Activated CD8-positive, alpha-beta T cell treated with anti-CD3 and anti-CD28 coated beads, Interleukin-2, amount 10 ng/mL, durations not matched to agents 7 days and 5 days (primary cell): ENCODE data around the gene INO80D. TPM values are rescaled to one million over a fixed set of nuclear protein-coding genes. Genes with fewer than 3 reads are reported as not detected.
"Not testable (repeated sequence)": the region's sequence is repeated elsewhere in the genome, so short reads cannot be mapped to it uniquely, and the experiment has no call there.

Source experiments
- ATAC-seq: fragments of 150-1000 bp; cut with Tn5 transposase; one replicate; pipeline ENCODE4 v1.10.0; 2021; ENCODE audit warnings: moderate library complexity
- CTCF ChIA-PET: fragments of 350-600 bp; sonication (Branson Sonifier 250); formaldehyde crosslinking; loops from one replicate; lab custom pipeline; 2021; ENCODE audit warnings: antibody characterized with exemption; lab: Charles Lee
- POLR2A ChIA-PET: fragments of 350-600 bp; sonication (Branson Sonifier 250); formaldehyde crosslinking; loops from one replicate; lab custom pipeline; 2021; ENCODE audit warnings: antibody characterized with exemption; lab: Charles Lee
- DNase-seq: peaks from one replicate; pipeline ENCODE4 v3.0.0-alpha.2; 2020
- H3K27ac Mint-ChIP-seq: one replicate; pipeline ENCODE4 v1.8.0; 2021; ENCODE audit warnings: mild to moderate bottlenecking, mixed read lengths
- H3K27me3 Mint-ChIP-seq: one replicate; pipeline ENCODE4 v1.8.0; 2021; ENCODE audit warnings: low read depth, mixed read lengths
- H3K36me3 Mint-ChIP-seq: one replicate; pipeline ENCODE4 v1.8.0; 2021; ENCODE audit warnings: low read depth, mixed read lengths
- H3K4me1 Mint-ChIP-seq: one replicate; pipeline ENCODE4 v1.8.0; 2021; ENCODE audit warnings: low read depth, mixed read lengths
- H3K4me3 Mint-ChIP-seq: one replicate; pipeline ENCODE4 v1.8.0; 2021; ENCODE audit warnings: mild to moderate bottlenecking, mixed read lengths
- H3K9me3 Mint-ChIP-seq: one replicate; pipeline ENCODE4 v1.8.0; 2022; ENCODE audit warnings: mixed read lengths; ENCODE audit not compliant: insufficient read depth
- total RNA-seq, 2 experiments: library from RNA; stranded (reverse); gene quantifications; one replicate each; pipeline ENCODE4 v1.2.3, GENCODE V29; 2021

INO80D gene
- total RNA-seq, 2 experiments from 2014 or later = 24.4 to 24.6 TPM

DNA sequence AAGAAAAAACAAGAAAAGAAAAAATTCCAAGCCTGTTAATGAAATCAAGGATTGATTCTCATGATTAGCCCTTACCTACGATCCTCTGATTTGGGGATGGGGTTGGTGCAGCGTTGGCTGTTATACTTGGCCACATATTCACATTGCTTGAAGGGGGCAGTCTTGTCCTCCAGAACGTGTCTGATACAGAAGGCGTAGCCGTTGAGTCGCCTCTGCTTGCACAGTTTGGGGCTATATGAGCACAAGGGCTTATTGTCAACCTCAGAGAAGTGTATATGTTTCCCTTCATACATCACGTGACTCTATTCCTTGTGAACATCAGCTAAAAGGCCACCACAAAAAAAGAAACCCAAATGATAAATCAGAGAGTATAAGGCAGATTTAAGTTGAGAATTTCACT is 23.2 kb downstream of the INO80D start:
- CTCF ChIA-PET = no interaction called here
- H3K4me1 Mint-ChIP-seq = peaks cover 8% of the 10 kb centered on the region
- H3K27me3 Mint-ChIP-seq = no peaks in the 10 kb centered on the region
- H3K4me3 Mint-ChIP-seq = no peak overlapping the region
- H3K27ac Mint-ChIP-seq = no peak overlapping the region
- POLR2A ChIA-PET = no interaction called here
- peaks cover 27% of the 10 kb centered on the region for H3K36me3 Mint-ChIP-seq
- DNase-seq (no peak), ATAC-seq (no peak)
- no peaks in the 10 kb centered on the region for H3K9me3 Mint-ChIP-seq

DNA sequence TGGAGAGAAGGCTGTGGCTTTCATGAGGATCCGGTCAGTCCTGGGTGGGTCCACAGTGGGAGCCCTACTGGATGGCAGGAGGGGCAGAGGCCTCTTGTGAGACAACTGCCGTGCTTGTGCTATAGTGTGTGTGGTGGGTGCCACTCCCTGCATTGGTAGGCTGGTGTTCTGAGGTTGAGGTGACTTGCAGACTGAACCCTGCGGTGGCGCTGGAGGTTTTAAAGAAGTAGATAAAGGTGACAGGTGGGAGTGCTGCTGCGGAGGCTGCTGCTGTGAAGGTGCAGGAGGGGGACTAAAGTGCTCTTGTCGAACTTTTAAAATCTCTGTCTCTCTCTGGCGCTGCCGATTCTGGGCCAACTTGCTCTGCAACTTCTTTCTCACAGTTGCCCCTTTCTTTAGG is 29.7 kb downstream of the INO80D start:
- Mint-ChIP-seq H3K4me3 (no peak overlapping the region), H3K9me3 (no peaks in the 10 kb centered on the region), H3K36me3 (peaks cover 33% of the 10 kb centered on the region), H3K4me1 (no peaks in the 10 kb centered on the region), H3K27me3 (no peaks in the 10 kb centered on the region), H3K27ac (no peak overlapping the region)
- POLR2A ChIA-PET = no interaction called here
- no peak for ATAC-seq
- CTCF ChIA-PET = no interaction called here
- DNase-seq = no peak

DNA sequence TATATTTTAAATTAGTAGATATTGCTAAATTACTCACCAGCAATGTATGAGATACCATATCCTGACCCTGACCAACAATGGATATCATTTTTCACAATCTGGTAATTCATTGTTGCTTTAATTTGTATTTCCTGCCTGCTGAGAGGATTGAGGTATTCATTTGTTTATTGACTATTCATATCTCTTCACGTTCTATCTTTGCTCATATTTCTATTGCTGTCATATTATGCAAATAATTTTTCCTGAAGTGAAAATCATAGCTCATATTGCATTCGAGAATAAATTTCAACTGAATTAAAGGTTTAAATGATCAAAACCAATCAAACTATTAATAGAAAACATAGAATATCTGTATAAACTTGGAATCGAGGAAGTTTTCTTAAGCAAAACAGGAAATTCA is 31.0 kb downstream of the INO80D start:
- Mint-ChIP-seq H3K27me3 (no peaks in the 10 kb centered on the region), H3K9me3 (no peaks in the 10 kb centered on the region), H3K4me3 (no peak overlapping the region), H3K27ac (no peak overlapping the region), H3K4me1 (no peaks in the 10 kb centered on the region), H3K36me3 (peaks cover 35% of the 10 kb centered on the region)
- ChIA-PET CTCF (no interaction called here), POLR2A (no interaction called here)
- no peak for ATAC-seq
- no peak for DNase-seq

DNA sequence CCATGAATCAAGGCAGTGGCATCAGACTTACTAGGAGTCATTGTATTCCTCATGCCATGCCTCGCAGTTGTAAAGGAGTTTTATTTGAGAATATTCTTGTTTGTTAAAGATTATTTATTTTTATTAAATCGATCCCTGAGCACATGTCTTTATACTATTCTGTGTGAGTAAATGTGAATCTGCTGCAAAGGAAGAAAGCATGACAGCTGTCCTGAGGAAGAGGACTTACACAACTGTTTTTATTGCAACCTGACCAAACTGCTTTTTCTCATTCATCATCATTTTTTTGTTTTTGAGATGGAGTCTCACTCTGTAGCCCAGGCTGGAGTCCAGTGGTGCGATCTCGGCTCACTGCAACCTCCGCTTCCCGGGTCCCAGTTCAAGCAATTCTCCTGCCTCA is 34.1 kb downstream of the INO80D start:
- peaks cover 37% of the 10 kb centered on the region for H3K36me3 Mint-ChIP-seq
- no peak for DNase-seq

DNA sequence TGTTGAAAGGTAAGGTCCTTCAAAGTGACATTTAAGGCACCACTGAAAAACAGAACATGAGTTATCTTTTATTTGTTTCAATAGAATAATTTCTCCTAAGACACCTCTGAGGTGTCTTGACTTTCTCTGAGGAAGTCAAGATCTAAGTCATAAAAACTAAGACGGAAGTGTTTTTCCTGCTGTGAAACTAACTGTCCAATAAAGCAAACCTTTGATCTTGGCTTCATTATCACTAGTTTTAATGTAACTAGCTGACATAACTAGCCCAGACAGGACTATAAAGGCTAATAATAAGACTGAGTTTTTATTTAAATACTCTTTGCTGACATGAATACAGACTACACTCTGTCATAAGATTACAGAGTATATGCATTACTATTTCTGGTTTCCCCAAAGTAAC is 36.6 kb downstream of the INO80D start:
- Mint-ChIP-seq H3K9me3 (no peaks in the 10 kb centered on the region), H3K36me3 (peaks cover 31% of the 10 kb centered on the region), H3K4me3 (no peak overlapping the region), H3K4me1 (peaks cover 8% of the 10 kb centered on the region), H3K27ac (no peak overlapping the region), H3K27me3 (no peaks in the 10 kb centered on the region)
- ChIA-PET CTCF (no interaction called here), POLR2A (no interaction called here)
- DNase-seq (no peak), ATAC-seq (no peak)

More for the DNA sequence above, 34.1 kb downstream of the INO80D start:
- H3K4me3 Mint-ChIP-seq = no peak overlapping the region
- ChIA-PET POLR2A (interaction anchor here (1.0 kb wide), 1 partner anchor 31 kb away, joined by 3 read pairs; no protein-coding TSS in a partner anchor), CTCF (no interaction called here)
- H3K4me1 Mint-ChIP-seq = peaks cover 8% of the 10 kb centered on the region
- no peaks in the 10 kb centered on the region for H3K9me3 Mint-ChIP-seq
- no peaks in the 10 kb centered on the region for H3K27me3 Mint-ChIP-seq
- ATAC-seq = no peak
- no peak overlapping the region for H3K27ac Mint-ChIP-seq

- no peak overlapping the region for H3K27ac Mint-ChIP-seq
- H3K27me3 Mint-ChIP-seq = no peaks in the 10 kb centered on the region
- peaks cover 8% of the 10 kb centered on the region for H3K4me1 Mint-ChIP-seq
- DNase-seq (no peak), ATAC-seq (no peak)
- H3K9me3 Mint-ChIP-seq = no peaks in the 10 kb centered on the region
- no peak overlapping the region for H3K4me3 Mint-ChIP-seq
- POLR2A ChIA-PET = interaction anchor here (0.7 kb wide), 1 partner anchor 19 kb away, joined by 3 read pairs; no protein-coding TSS in a partner anchor
- CTCF ChIA-PET = no interaction called here
- H3K36me3 Mint-ChIP-seq = peaks cover 47% of the 10 kb centered on the region
Measured at GRCh38 chr2:206045251-206045650, 40.7 kb downstream of the INO80D start.

DNA sequence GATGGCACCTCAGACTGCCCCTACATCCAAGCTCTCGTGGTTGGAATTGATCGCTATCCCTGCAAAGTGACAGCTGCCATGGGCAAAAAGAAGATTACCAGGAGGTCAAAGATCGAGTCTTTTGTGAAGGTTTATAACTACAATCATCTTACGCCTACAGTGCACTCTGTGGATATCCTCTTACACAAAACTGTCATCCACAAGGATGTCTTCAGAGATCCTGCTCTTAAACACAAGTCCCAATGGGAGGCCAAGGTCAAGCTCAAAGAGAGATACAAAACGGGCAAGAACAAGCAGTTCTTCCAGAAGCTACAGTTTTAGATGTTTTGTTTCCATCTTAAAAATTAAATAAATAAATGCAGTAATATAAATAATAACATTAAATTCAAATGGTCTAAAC is 45.4 kb downstream of the INO80D start:
- H3K36me3 Mint-ChIP-seq = peaks cover 60% of the 10 kb centered on the region
- H3K9me3 Mint-ChIP-seq = no peaks in the 10 kb centered on the region
- ATAC-seq (no peak), DNase-seq (no peak)
- no peak overlapping the region for H3K4me3 Mint-ChIP-seq
- ChIA-PET CTCF (no interaction called here), POLR2A (no interaction called here)
- H3K27ac Mint-ChIP-seq = no peak overlapping the region
- no peaks in the 10 kb centered on the region for H3K27me3 Mint-ChIP-seq
- H3K4me1 Mint-ChIP-seq = no peaks in the 10 kb centered on the region

GRCh38 chr2:206035393-206035792 is 50.6 kb downstream of the INO80D start:
- POLR2A ChIA-PET, ATAC-seq, H3K4me3 Mint-ChIP-seq, H3K27ac Mint-ChIP-seq, DNase-seq, H3K27me3 Mint-ChIP-seq, CTCF ChIA-PET: not testable (repeated sequence)
- Mint-ChIP-seq H3K4me1 (peaks cover 32% of the 10 kb centered on the region), H3K36me3 (peaks cover 78% of the 10 kb centered on the region), H3K9me3 (peaks cover 23% of the 10 kb centered on the region)

DNA sequence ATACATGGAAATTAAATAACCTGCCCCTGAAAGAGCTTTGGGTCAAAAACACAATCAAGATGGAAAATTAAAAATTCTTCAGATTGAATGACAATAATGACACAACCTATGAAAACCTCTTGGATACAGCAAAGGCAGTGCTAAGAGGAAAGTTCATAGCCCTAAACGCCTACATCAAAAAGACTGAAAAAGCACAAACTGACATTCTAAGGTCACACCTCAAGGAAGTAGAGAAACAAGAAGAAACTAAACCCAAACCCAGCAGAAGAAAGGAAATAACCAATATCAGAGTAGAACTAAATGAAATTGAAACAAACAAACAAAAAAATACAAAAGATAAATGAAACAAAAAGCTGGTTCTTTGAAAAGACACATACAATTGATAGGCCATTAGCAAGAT is 52.5 kb downstream of the INO80D start:
- DNase-seq, CTCF ChIA-PET, H3K27ac Mint-ChIP-seq, H3K27me3 Mint-ChIP-seq, H3K4me3 Mint-ChIP-seq, POLR2A ChIA-PET, ATAC-seq: not testable (repeated sequence)
- Mint-ChIP-seq H3K4me1 (peaks cover 34% of the 10 kb centered on the region), H3K9me3 (peaks cover 23% of the 10 kb centered on the region), H3K36me3 (peaks cover 79% of the 10 kb centered on the region)

- POLR2A ChIA-PET = no interaction called here
- H3K9me3 Mint-ChIP-seq = peaks cover 23% of the 10 kb centered on the region
- CTCF ChIA-PET = interaction anchor here (0.7 kb wide), 1 partner anchor 1171 kb away, joined by 3 read pairs; no protein-coding TSS in a partner anchor
- peaks cover 73% of the 10 kb centered on the region for H3K36me3 Mint-ChIP-seq
- peaks cover 34% of the 10 kb centered on the region for H3K4me1 Mint-ChIP-seq
- DNase-seq (no peak), ATAC-seq (no peak)
- H3K27me3 Mint-ChIP-seq = no peaks in the 10 kb centered on the region
- no peak overlapping the region for H3K4me3 Mint-ChIP-seq
- H3K27ac Mint-ChIP-seq = no peak overlapping the region
Measured at GRCh38 chr2:206031950-206032567, 53.9 kb downstream of the INO80D start.

GRCh38 chr2:206031162-206031784 is 54.7 kb downstream of the INO80D start:
- CTCF ChIA-PET = no interaction called here
- no peak for ATAC-seq
- Mint-ChIP-seq H3K27ac (no peak overlapping the region), H3K36me3 (peaks cover 67% of the 10 kb centered on the region), H3K27me3 (no peaks in the 10 kb centered on the region), H3K9me3 (peaks cover 23% of the 10 kb centered on the region), H3K4me3 (no peak overlapping the region), H3K4me1 (peaks cover 34% of the 10 kb centered on the region)
- POLR2A ChIA-PET = no interaction called here
- no peak for DNase-seq

- Mint-ChIP-seq H3K4me3 (no peak overlapping the region), H3K27ac (no peak overlapping the region), H3K36me3 (peaks cover 40% of the 10 kb centered on the region), H3K4me1 (peaks cover 21% of the 10 kb centered on the region), H3K9me3 (peaks cover 12% of the 10 kb centered on the region), H3K27me3 (no peaks in the 10 kb centered on the region)
- ATAC-seq (no peak), DNase-seq (no peak)
- ChIA-PET CTCF (no interaction called here), POLR2A (no interaction called here)
Measured at GRCh38 chr2:206028101-206028500, 57.9 kb downstream of the INO80D start.
